ENCODE measurements around the gene PRR14L. TPM values are rescaled to one million over a fixed set of nuclear protein-coding genes. Genes with fewer than 3 reads are reported as not detected.
"Not testable (repeated sequence)": the region's sequence is repeated elsewhere in the genome, so short reads cannot be mapped to it uniquely, and the experiment has no call there.

The PRR14L gene
- total and polyA plus RNA-seq, 4 donors: 17.3 to 28.8 (median 21.5) TPM

GRCh38 chr22:31694046-31694445 lies 55.9 kb downstream of the PRR14L start:
- H3K4me3 ChIP-seq (ENCODE audit: low read depth, low read length); H3K27ac ChIP-seq (ENCODE audit: low read depth, low read length); H3K4me1 ChIP-seq (ENCODE audit: control insufficient read depth, insufficient read depth, low read length); DNase-seq (ENCODE audit: low read depth in 4 of 6, low spot score in 6 of 6); H3K9me3 ChIP-seq (ENCODE audit: control insufficient read depth, insufficient read depth, low read length); H3K27me3 ChIP-seq (ENCODE audit: control insufficient read depth, insufficient read depth, low read length): not testable (repeated sequence)
- H3K36me3 ChIP-seq (ENCODE audit: control insufficient read depth, insufficient read depth, low read length): peaks cover 57% of the 10 kb centered on the region
- 97% methylated on average over 9 of the region's 11 CpGs for WGBS (ENCODE audit: insufficient coverage)

DNA sequence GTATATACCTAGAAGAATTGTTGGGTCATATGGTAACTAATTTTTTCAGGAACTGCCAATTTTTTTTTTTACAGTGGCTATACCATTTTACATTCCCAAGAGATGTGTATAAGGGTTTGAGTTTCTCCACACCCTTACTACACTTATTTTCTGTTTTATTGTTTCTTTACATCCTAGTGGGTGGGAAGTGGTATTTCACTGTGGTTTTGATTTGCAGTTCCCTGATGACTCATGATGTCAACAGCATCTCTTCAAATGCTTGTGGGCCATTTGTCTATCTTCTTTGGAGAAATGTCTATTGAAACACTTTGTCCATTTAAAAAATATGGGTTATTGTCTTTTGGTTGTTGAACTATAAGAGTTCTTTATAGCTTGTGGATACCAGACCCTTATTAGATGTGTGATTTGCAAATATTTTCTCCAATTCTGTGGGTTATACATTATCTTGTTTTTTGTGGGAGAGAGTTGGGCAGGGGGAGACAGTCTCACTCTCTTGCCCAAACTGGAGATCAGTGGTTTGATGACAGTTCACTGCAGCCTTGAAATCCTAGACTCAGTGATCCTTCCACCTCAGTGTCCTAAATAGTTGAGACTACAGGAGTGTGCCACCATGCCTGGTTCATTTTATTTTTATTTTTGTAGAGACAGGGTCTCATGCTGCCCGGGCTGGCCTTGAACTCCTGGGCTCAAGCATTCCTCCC lies 57.6 kb downstream of the PRR14L start:
- no CpG with 5 or more reads among the region's 1 CpG for WGBS (ENCODE audit: insufficient coverage)
- Histone ChIP-seq H3K27me3 (ENCODE audit: control insufficient read depth, insufficient read depth, low read length) (no peaks in the 10 kb centered on the region), H3K27ac (ENCODE audit: low read depth, low read length) (no peak overlapping the region), H3K9me3 (ENCODE audit: control insufficient read depth, insufficient read depth, low read length) (no peaks in the 10 kb centered on the region), H3K4me3 (ENCODE audit: low read depth, low read length) (no peak overlapping the region), H3K36me3 (ENCODE audit: control insufficient read depth, insufficient read depth, low read length) (peaks cover 55% of the 10 kb centered on the region), H3K4me1 (ENCODE audit: control insufficient read depth, insufficient read depth, low read length) (no peaks in the 10 kb centered on the region)
- DNase-seq (ENCODE audit: low read depth in 4 of 6, low spot score in 6 of 6): no peak

DNA sequence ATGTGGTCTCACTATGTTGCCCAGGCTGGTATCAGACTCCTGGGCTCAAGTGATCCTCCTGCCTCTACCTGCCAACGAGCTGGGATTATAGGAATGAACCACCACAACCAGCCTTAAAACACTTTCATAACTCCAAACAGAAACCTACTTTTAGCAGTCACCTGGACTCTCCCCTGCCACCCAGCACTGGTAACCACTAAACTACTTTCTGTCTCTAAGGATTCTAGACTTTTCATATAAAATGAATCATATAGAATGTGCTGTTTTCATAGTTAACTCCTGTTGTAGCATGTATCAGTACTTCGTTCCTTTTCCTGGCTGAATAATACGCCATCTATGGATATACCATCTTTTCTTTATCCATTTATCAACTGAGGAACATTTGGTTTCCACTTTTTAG lies 58.5 kb downstream of the PRR14L start:
- no peaks in the 10 kb centered on the region for H3K27me3 ChIP-seq (ENCODE audit: control insufficient read depth, insufficient read depth, low read length)
- no peak for DNase-seq (ENCODE audit: low read depth in 4 of 6, low spot score in 6 of 6)
- H3K9me3 ChIP-seq (ENCODE audit: control insufficient read depth, insufficient read depth, low read length): no peaks in the 10 kb centered on the region
- H3K4me3 ChIP-seq (ENCODE audit: low read depth, low read length): no peak overlapping the region
- WGBS (ENCODE audit: insufficient coverage): no CpG with 5 or more reads among the region's 3 CpGs
- peaks cover 54% of the 10 kb centered on the region for H3K36me3 ChIP-seq (ENCODE audit: control insufficient read depth, insufficient read depth, low read length)
- H3K4me1 ChIP-seq (ENCODE audit: control insufficient read depth, insufficient read depth, low read length): no peaks in the 10 kb centered on the region
- H3K27ac ChIP-seq (ENCODE audit: low read depth, low read length): no peak overlapping the region

- H3K27ac ChIP-seq (ENCODE audit: low read depth, low read length): no peak overlapping the region
- no peaks in the 10 kb centered on the region for H3K27me3 ChIP-seq (ENCODE audit: control insufficient read depth, insufficient read depth, low read length)
Observed at GRCh38 chr22:31683181-31684105, 66.5 kb downstream of the PRR14L start.

GRCh38 chr22:31682751-31683150 lies 67.2 kb downstream of the PRR14L start:
- Histone ChIP-seq H3K4me1 (ENCODE audit: control insufficient read depth, insufficient read depth, low read length) (peaks cover 5% of the 10 kb centered on the region), H3K27me3 (ENCODE audit: control insufficient read depth, insufficient read depth, low read length) (no peaks in the 10 kb centered on the region), H3K27ac (ENCODE audit: low read depth, low read length) (no peak overlapping the region), H3K4me3 (ENCODE audit: low read depth, low read length) (no peak overlapping the region), H3K9me3 (ENCODE audit: control insufficient read depth, insufficient read depth, low read length) (no peaks in the 10 kb centered on the region), H3K36me3 (ENCODE audit: control insufficient read depth, insufficient read depth, low read length) (peaks cover 42% of the 10 kb centered on the region)
- 92% methylated on average over 6 of the region's 7 CpGs for WGBS (ENCODE audit: insufficient coverage)
- DNase-seq (ENCODE audit: low read depth in 4 of 6, low spot score in 6 of 6): no peak

More at GRCh38 chr22:31683181-31684105, 66.5 kb downstream of the PRR14L start:
- H3K36me3 ChIP-seq (ENCODE audit: control insufficient read depth, insufficient read depth, low read length): peaks cover 44% of the 10 kb centered on the region
- DNase-seq (ENCODE audit: low read depth in 4 of 6, low spot score in 6 of 6): no peak
- no peaks in the 10 kb centered on the region for H3K9me3 ChIP-seq (ENCODE audit: control insufficient read depth, insufficient read depth, low read length)
- peaks cover 5% of the 10 kb centered on the region for H3K4me1 ChIP-seq (ENCODE audit: control insufficient read depth, insufficient read depth, low read length)
- no peak overlapping the region for H3K4me3 ChIP-seq (ENCODE audit: low read depth, low read length)
- WGBS (ENCODE audit: insufficient coverage): 97% methylated on average over 8 of the region's 13 CpGs

DNA sequence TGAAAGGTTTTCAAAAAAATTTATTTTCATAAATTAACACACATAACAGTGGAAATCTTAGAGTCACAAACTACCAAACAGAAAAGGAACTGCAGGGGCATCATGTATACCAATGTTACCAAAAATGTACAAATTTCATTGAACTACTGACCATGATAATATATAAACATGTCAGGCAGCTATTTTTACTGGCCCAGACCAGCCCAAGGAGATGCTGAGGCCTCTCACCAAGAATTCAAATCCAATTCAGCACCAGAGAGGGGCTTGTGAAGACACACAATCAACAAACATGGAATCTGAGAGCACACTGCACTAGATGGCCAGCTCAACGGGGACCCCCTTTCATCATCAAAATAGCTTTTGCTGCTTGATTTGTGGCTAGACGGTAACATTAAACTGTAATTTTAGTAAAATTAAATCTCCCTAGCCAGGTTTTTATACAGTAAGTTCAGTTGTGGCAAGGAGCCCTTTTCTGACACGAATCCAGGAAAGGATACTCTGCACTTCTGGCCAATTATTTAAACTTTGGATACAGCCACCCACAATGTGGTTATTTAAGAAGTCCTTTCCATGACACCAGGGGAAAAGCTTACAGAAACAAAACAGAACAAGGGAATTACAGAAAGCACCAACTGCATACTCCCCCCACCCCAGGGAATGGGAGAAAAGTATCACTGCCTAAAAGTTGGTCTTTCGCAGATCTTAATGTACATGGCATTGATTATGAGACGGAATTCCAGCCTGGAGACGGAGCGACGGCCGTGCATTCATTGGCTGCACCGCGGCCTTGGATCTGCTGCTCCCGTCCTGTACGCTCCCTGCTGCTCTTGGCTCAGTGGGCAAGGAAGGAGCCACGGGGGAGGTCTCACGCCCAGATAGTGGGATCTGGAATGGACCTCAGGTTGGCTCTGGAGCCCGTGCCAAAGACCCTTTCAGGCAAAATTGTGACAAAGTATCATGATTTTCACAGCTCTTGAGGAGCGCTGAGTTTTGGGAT lies 68.3 kb downstream of the PRR14L start:
- WGBS (ENCODE audit: insufficient coverage): 82% methylated on average over 14 of the region's 17 CpGs
- DNase-seq (ENCODE audit: low read depth in 4 of 6, low spot score in 6 of 6): peak in 1 of 6 donors; percentile 21
- no peak overlapping the region for H3K27ac ChIP-seq (ENCODE audit: low read depth, low read length)

DNA sequence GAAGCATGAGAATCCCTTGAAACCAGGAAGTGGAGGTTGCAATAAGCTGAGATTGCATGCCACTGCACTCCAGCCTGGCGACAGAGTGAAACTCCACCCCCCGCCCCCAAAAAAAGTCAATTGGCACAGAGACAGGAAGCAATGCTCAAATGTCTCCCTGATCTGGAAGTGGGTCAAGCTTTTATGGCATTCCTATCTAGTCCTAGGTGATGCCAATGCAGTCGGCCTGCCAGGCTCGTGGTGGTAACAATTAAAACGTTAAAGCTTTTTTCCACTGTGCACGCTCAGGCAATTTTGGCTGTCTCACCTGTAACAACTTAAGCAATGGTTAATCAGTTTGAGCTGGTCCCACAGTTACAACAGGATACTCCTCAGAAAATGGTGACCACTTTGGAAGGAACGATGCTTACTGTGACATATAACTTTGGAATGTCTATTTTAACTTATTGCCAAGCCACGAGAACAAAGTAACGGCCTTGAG lies 69.0 kb downstream of the PRR14L start:
- no peak overlapping the region for H3K4me3 ChIP-seq (ENCODE audit: low read depth, low read length)
- no peaks in the 10 kb centered on the region for H3K9me3 ChIP-seq (ENCODE audit: control insufficient read depth, insufficient read depth, low read length)
- DNase-seq (ENCODE audit: low read depth in 4 of 6, low spot score in 6 of 6): no peak
- H3K4me1 ChIP-seq (ENCODE audit: control insufficient read depth, insufficient read depth, low read length): peaks cover 13% of the 10 kb centered on the region
- 71% methylated on average over 6 of the region's 9 CpGs for WGBS (ENCODE audit: insufficient coverage)
- no peak overlapping the region for H3K27ac ChIP-seq (ENCODE audit: low read depth, low read length)
- peaks cover 27% of the 10 kb centered on the region for H3K36me3 ChIP-seq (ENCODE audit: control insufficient read depth, insufficient read depth, low read length)
- H3K27me3 ChIP-seq (ENCODE audit: control insufficient read depth, insufficient read depth, low read length): no peaks in the 10 kb centered on the region

More for the DNA sequence above, 68.3 kb downstream of the PRR14L start:
- Histone ChIP-seq H3K27me3 (ENCODE audit: control insufficient read depth, insufficient read depth, low read length) (no peaks in the 10 kb centered on the region), H3K9me3 (ENCODE audit: control insufficient read depth, insufficient read depth, low read length) (no peaks in the 10 kb centered on the region), H3K36me3 (ENCODE audit: control insufficient read depth, insufficient read depth, low read length) (peaks cover 33% of the 10 kb centered on the region), H3K4me3 (ENCODE audit: low read depth, low read length) (no peak overlapping the region), H3K4me1 (ENCODE audit: control insufficient read depth, insufficient read depth, low read length) (peaks cover 7% of the 10 kb centered on the region)

DNA sequence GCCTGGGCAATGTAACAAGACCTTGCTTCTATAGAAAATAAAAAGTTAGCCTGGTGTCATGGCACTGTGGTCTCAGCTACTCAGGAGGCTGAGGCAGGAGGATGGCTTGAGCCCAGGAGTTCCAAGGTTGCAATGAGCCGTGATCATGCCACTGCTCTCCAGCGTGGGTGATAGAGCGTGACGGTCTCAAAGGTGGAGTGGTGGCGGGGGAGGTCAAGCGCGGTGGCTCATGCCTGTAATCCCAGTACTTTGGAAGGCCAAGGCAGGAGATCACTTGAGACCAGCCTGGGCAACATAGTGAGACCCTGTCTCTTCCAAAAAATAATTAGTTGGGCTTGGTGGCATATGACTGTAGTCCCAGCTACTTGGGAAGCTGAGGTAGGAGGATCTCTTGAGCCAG lies 71.2 kb downstream of the PRR14L start:
- WGBS (ENCODE audit: insufficient coverage): 88% methylated on average over 7 of the region's 7 CpGs

GRCh38 chr22:31676700-31677099 lies 73.2 kb downstream of the PRR14L start:
- peak; percentile 49 to 96 (median 61) for DNase-seq (ENCODE audit: low read depth in 4 of 6, low spot score in 6 of 6)
- Histone ChIP-seq H3K36me3 (ENCODE audit: control insufficient read depth, insufficient read depth, low read length) (no peaks in the 10 kb centered on the region), H3K4me1 (ENCODE audit: control insufficient read depth, insufficient read depth, low read length) (peaks cover 8% of the 10 kb centered on the region), H3K9me3 (ENCODE audit: control insufficient read depth, insufficient read depth, low read length) (no peaks in the 10 kb centered on the region), H3K4me3 (ENCODE audit: low read depth, low read length) (peak overlapping the region; percentile 48), H3K27me3 (ENCODE audit: control insufficient read depth, insufficient read depth, low read length) (no peaks in the 10 kb centered on the region), H3K27ac (ENCODE audit: low read depth, low read length) (no peak overlapping the region)
- WGBS (ENCODE audit: insufficient coverage): 6% methylated on average over 25 of the region's 25 CpGs

More for the DNA sequence above, 71.2 kb downstream of the PRR14L start:
- peaks cover 11% of the 10 kb centered on the region for H3K36me3 ChIP-seq (ENCODE audit: control insufficient read depth, insufficient read depth, low read length)
- no peak for DNase-seq (ENCODE audit: low read depth in 4 of 6, low spot score in 6 of 6)
- H3K4me1 ChIP-seq (ENCODE audit: control insufficient read depth, insufficient read depth, low read length): peaks cover 13% of the 10 kb centered on the region
- H3K9me3 ChIP-seq (ENCODE audit: control insufficient read depth, insufficient read depth, low read length): no peaks in the 10 kb centered on the region
- H3K4me3 ChIP-seq (ENCODE audit: low read depth, low read length): no peak overlapping the region
- H3K27ac ChIP-seq (ENCODE audit: low read depth, low read length): no peak overlapping the region
- H3K27me3 ChIP-seq (ENCODE audit: control insufficient read depth, insufficient read depth, low read length): no peaks in the 10 kb centered on the region

All from spinal cord (tissue), 10 donors.